GM18909 (cell line): ENCODE data around the gene CHRD.

Experiments used
- ATAC-seq: cut with Tn5 transposase; IDR thresholded peaks from one replicate; pipeline ENCODE4 v1.9.1; 2021; ENCODE audit warnings: mild to moderate bottlenecking; ENCODE audit not compliant: unreplicated experiment, poor library complexity

Gene CHRD

GRCh38 chr3:184380627-184381260, 890 bp downstream of the CHRD start:
- no peak for ATAC-seq

DNA sequence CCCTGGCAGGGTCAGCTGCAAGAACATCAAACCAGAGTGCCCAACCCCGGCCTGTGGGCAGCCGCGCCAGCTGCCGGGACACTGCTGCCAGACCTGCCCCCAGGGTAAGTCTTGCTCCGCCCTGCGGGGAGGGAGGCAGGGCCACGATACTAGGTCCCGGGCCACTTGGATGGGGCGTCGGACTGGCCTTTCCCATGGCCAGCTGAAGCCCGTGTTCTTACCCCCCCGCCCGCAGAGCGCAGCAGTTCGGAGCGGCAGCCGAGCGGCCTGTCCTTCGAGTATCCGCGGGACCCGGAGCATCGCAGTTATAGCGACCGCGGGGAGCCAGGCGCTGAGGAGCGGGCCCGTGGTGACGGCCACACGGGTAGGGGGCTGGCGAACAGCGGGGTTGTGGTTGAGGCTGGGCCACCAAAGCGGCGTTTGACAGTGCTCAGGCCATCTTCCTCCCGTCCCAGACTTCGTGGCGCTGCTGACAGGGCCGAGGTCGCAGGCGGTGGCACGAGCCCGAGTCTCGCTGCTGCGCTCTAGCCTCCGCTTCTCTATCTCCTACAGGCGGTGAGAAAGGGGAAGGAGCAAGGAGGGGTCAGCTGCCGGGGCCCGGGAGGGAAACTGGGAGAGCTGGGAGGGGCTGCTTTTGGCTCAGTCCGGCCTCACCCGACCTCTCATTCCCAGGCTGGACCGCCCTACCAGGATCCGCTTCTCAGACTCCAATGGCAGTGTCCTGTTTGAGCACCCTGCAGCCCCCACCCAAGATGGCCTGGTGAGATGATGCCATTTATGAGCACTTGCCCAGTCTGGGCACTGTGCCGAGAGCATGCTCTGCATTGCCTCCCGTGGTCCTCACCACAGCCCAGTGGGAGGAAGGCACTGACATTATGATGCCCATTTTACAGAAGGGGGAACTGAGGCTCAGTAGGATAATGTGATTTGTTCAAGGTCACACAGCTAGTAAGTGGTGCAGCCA, 1.7 kb downstream of the CHRD start:
- no peak for ATAC-seq

GRCh38 chr3:184382326-184383032, 2.6 kb downstream of the CHRD start:
- ATAC-seq: no peak

GRCh38 chr3:184383033-184383740, 3.3 kb downstream of the CHRD start:
- no peak for ATAC-seq

DNA sequence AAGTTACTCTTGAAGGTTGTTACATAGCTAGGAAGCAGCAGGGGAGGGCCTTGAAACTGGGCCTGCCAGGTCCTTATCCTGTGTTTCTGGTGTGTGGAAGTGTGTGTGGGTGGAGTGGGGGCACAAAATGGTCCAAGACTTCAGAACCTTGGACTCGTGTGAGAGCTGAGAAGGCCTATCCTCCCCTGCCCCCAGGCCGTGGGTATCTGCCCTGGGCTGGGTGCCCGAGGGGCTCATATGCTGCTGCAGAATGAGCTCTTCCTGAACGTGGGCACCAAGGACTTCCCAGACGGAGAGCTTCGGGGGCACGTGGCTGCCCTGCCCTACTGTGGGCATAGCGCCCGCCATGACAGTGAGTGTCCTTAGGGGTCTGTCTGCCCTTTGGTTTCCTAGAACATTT, 4.5 kb downstream of the CHRD start:
- ATAC-seq: no peak

GRCh38 chr3:184384856-184385422, 5.1 kb downstream of the CHRD start:
- ATAC-seq: no peak

GRCh38 chr3:184386047-184386806, 6.4 kb downstream of the CHRD start:
- no peak for ATAC-seq

GRCh38 chr3:184387174-184387714, 7.4 kb downstream of the CHRD start:
- ATAC-seq: no peak

DNA sequence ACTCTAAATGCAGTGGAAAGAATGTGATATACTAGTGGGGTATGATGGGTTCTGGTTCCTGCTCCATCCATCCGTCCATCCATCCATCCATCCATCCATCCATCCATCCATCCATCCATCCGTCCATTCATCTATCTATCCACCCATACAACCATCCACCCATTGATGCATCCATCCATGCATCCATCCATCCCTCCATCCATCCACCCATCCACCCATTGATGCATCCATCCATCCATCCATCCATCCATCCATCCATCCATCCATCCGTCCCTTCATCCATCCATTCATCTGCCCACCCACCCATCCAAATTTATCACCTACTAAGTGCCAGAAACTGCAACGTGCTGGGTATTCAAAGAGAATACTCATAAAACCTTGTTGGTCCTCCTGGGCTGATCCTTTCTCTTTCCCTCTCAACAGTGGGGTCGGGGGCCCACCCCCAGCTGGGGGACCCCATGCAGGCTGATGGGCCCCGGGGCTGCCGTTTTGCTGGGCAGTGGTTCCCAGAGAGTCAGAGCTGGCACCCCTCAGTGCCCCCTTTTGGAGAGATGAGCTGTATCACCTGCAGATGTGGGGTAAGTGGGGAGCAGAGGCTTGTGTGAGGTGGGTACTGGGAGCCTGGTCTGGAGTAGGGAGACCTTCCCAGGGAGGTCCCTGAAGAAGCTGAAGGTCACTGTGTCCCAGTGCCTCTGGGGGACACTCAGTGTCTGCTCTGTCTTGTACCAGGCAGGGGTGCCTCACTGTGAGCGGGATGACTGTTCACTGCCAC, 8.5 kb downstream of the CHRD start:
- ATAC-seq: no peak

GRCh38 chr3:184388936-184389230, 9.0 kb downstream of the CHRD start:
- no peak for ATAC-seq

GRCh38 chr3:184389384-184389783, 9.5 kb downstream of the CHRD start:
- no peak for ATAC-seq

DNA sequence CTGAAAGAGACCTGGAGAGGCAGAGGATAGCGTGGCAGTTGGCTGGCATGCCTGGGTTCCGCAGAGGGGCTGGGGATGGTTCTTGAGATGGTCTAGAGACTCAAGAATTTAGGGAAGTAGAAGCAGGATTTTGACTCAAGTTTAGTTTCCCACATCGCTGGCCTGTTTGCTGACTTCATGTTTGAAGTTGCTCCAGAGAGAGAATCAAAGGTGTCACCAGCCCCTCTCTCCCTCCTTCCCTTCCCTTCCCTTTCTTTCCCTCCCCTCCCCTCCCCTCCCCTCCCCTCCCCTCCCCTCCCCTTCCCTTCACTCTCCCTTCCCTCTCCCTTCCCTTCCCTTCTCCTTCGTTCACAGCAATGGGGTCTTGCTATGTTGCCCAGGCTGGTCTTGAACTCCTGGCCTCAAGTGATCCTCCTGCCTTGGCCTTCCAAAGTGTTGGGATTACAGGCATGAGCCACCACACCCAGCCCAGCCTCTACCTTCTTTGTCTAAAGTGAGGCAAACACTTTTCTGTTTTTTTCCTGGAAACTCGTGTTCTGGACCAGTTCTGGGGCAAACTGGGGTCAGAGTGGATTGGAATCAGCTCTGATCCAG, 10.2 kb downstream of the CHRD start:
- no peak for ATAC-seq

DNA sequence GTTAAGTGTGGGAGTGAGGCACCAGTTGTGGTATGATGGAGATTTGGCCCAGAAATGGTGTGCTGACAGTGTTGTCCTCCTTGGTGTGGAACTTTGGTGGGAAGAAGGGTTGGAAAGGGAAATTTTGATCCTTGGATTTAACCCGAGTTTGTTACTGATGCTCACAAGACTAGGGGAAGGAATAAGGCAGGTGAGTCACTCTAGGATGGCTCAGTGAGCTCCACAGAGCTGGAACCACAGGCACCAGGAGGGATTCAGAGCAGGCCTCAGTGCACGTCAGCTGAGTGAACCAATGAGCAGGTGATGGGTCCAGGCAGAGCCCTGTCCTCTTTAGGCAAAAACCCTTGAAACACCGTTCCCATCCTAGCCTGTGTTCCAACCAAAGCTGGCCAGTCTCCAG, 11.4 kb downstream of the CHRD start:
- no peak for ATAC-seq

GRCh38 chr3:184395320-184395660, 15.4 kb downstream of the CHRD start:
- no peak for ATAC-seq

- no peak for ATAC-seq
Observed at GRCh38 chr3:184399410-184399809, 19.6 kb downstream of the CHRD start.

GRCh38 chr3:184405075-184406030, 25.5 kb downstream of the CHRD start:
- no peak for ATAC-seq

DNA sequence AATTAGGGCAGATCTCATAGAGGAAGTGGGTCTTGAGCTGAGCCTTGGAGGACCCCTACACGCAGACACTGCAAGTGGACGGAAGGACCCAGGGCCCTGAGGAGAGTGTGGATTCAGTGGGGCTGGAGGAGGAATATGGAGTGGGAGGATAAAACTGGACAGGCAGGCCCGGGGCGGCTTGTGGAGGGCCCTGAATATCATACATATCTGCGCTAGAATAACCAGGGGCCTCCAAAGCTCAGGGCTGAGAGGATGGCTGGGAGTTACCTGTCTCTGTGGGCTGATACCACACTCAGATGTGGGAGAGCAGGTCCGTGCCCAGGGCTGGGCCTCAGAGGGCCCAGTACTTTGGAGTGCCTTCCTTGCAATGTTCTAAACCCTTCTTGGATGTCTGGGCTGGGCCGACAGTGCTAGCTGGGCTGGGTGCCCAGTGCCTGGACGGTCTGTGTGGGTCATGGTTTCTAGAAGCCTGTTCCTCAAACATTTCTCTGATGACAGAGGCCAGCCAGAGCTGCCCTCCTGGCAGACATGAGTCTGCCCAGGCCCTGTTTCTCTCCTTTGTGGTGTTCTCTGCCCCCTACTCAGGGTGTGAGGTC, 29.6 kb downstream of the CHRD start:
- no peak for ATAC-seq
